ENCODE measurements around the gene SDK2. TPM values are rescaled to one million over a fixed set of nuclear protein-coding genes. Genes with fewer than 3 reads are reported as not detected.

Gene SDK2
- total RNA-seq, 1 donor from 2014 or later: 31.8 TPM

GRCh38 chr17:73394512-73395450, 249.5 kb downstream of the SDK2 start:
- DNase-seq (ENCODE audit: low spot score in 2 of 2, unreplicated experiment in 2 of 2): no peak
- no peak overlapping the region for H3K4me3 Mint-ChIP-seq
- no peaks in the 10 kb centered on the region for H3K27me3 Mint-ChIP-seq (ENCODE audit: low read depth)
- no peaks in the 10 kb centered on the region for H3K4me1 Mint-ChIP-seq
- H3K27ac Mint-ChIP-seq: no peak overlapping the region
- no peak for TF ChIP-seq CTCF (IDR thresholded peaks at IDR 0.05; ENCODE audit: unreplicated experiment)
- H3K9me3 Mint-ChIP-seq: no peaks in the 10 kb centered on the region
- no peaks in the 10 kb centered on the region for H3K36me3 Mint-ChIP-seq

- Mint-ChIP-seq H3K4me3 (no peak overlapping the region), H3K27me3 (ENCODE audit: low read depth) (no peaks in the 10 kb centered on the region), H3K4me1 (no peaks in the 10 kb centered on the region), H3K9me3 (no peaks in the 10 kb centered on the region), H3K36me3 (no peaks in the 10 kb centered on the region), H3K27ac (no peak overlapping the region)
- no peak for TF ChIP-seq CTCF (IDR thresholded peaks at IDR 0.05; ENCODE audit: unreplicated experiment)
- DNase-seq (ENCODE audit: low spot score in 2 of 2, unreplicated experiment in 2 of 2): no peak
Measured at GRCh38 chr17:73393962-73394361, 250.3 kb downstream of the SDK2 start.

GRCh38 chr17:73393381-73393780, 250.9 kb downstream of the SDK2 start:
- TF ChIP-seq CTCF (IDR thresholded peaks at IDR 0.05; ENCODE audit: unreplicated experiment): no peak
- no peaks in the 10 kb centered on the region for H3K9me3 Mint-ChIP-seq
- DNase-seq (ENCODE audit: low spot score in 2 of 2, unreplicated experiment in 2 of 2): no peak
- no peak overlapping the region for H3K4me3 Mint-ChIP-seq
- no peaks in the 10 kb centered on the region for H3K36me3 Mint-ChIP-seq
- H3K27ac Mint-ChIP-seq: no peak overlapping the region
- H3K4me1 Mint-ChIP-seq: no peaks in the 10 kb centered on the region
- no peaks in the 10 kb centered on the region for H3K27me3 Mint-ChIP-seq (ENCODE audit: low read depth)

DNA sequence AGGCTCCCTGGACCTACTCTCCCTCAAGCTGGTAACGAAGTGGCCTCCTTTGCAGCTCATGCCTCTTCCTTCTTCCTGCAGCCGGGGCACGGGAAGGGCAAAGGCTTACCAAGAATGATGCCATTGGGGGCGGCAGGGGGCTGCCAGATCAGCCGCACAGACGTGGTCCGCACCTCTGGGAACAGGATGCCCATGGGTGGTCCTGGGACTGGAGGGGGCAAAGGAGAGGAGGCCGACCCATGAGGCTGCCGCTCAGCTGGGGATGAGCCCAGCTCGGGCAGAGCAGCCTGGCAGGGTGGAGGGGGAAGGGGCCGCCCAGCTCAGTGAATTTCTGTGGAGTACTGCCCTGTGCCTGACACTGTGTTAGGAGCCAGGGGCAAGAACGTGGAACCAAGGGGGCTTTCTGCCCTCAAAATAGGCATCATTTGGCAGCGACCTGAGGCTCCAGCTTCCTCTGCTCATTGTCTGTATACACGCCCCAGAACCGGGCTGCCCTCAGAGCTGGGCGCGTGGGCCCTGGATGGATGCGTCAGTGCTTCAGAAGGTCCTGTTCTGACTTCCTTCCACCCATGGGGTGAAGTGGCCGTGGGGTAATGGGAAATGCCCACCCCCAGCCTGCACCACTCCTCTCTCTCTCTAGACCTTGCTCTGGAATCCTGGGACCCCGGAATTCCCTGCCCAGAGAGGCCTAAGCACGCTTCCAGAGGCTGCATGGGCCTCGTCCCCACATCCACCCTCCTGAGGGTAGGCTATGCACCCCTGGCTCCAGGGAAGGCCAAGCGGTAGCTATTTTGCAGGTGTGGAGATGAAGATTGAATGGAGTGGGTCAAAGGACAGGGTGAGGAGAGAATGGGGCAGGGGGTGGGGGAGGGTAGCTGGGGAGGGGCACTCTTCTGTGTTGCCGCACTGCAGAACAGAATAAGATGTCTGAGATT, 252.6 kb downstream of the SDK2 start:
- no peak for DNase-seq (ENCODE audit: low spot score in 2 of 2, unreplicated experiment in 2 of 2)
- Mint-ChIP-seq H3K36me3 (no peaks in the 10 kb centered on the region), H3K4me3 (no peak overlapping the region), H3K9me3 (no peaks in the 10 kb centered on the region), H3K27me3 (ENCODE audit: low read depth) (no peaks in the 10 kb centered on the region), H3K4me1 (no peaks in the 10 kb centered on the region), H3K27ac (no peak overlapping the region)
- no peak for TF ChIP-seq CTCF (IDR thresholded peaks at IDR 0.05; ENCODE audit: unreplicated experiment)

- no peaks in the 10 kb centered on the region for H3K4me1 Mint-ChIP-seq
- no peaks in the 10 kb centered on the region for H3K36me3 Mint-ChIP-seq
- no peak for TF ChIP-seq CTCF (IDR thresholded peaks at IDR 0.05; ENCODE audit: unreplicated experiment)
- H3K4me3 Mint-ChIP-seq: no peak overlapping the region
- no peaks in the 10 kb centered on the region for H3K27me3 Mint-ChIP-seq (ENCODE audit: low read depth)
- H3K27ac Mint-ChIP-seq: no peak overlapping the region
- H3K9me3 Mint-ChIP-seq: no peaks in the 10 kb centered on the region
- no peak for DNase-seq (ENCODE audit: low spot score in 2 of 2, unreplicated experiment in 2 of 2)
Measured at GRCh38 chr17:73390851-73391250, 253.4 kb downstream of the SDK2 start.

Measured in mesothelial cell of epicardium (in vitro differentiated cells).